ENCODE data around the gene NDUFB5. TPM values are rescaled to one million over a fixed set of nuclear protein-coding genes. Genes with fewer than 3 reads are reported as not detected.
"Not testable (repeated sequence)": the region's sequence is repeated elsewhere in the genome, so short reads cannot be mapped to it uniquely, and the experiment has no call there.

NDUFB5 gene
- total RNA-seq, 2 donors from 2014 or later, result 63.7 to 69.3 TPM

GRCh38 chr3:179606534-179607085 is 2.0 kb downstream of the NDUFB5 start:
- Mint-ChIP-seq H3K9me3 (no peaks in the 10 kb centered on the region), H3K4me3 (peak overlapping the region; percentile 46), H3K4me1 (ENCODE audit: low read depth in 2 of 2) (peaks cover 34 to 45% of the 10 kb centered on the region in 2 donors), H3K27ac (peak overlapping the region in 1 of 2 donors; percentile 87), H3K36me3 (peaks cover 14% of the 10 kb centered on the region), H3K27me3 (no peaks in the 10 kb centered on the region)
- DNase-seq (ENCODE audit: low spot score), result no peak
- no peak for ATAC-seq

- Mint-ChIP-seq H3K9me3 (no peaks in the 10 kb centered on the region), H3K4me1 (ENCODE audit: low read depth in 2 of 2) (peaks cover 33 to 45% of the 10 kb centered on the region in 2 donors), H3K27me3 (no peaks in the 10 kb centered on the region), H3K27ac (peak overlapping the region; percentile 85 to 87), H3K4me3 (peak overlapping the region; percentile 89), H3K36me3 (peaks cover 14% of the 10 kb centered on the region)
- DNase-seq (ENCODE audit: low spot score) (no peak), ATAC-seq (peak; percentile 1 to 80)
These were observed 4.5 kb downstream of the NDUFB5 start for GRCh38 chr3:179608931-179609720.

GRCh38 chr3:179610066-179610465 is 5.5 kb downstream of the NDUFB5 start:
- Mint-ChIP-seq H3K36me3 (peaks cover 9% of the 10 kb centered on the region), H3K4me1 (ENCODE audit: low read depth in 2 of 2) (peaks cover 27 to 39% of the 10 kb centered on the region in 2 donors), H3K27me3 (no peaks in the 10 kb centered on the region), H3K4me3 (no peak overlapping the region), H3K27ac (peak overlapping the region; percentile 85 to 87), H3K9me3 (no peaks in the 10 kb centered on the region)
- ATAC-seq (no peak), DNase-seq (ENCODE audit: low spot score) (no peak)

- no peaks in the 10 kb centered on the region for H3K27me3 Mint-ChIP-seq
- H3K4me1 Mint-ChIP-seq (ENCODE audit: low read depth in 2 of 2), result peaks cover 13 to 20% of the 10 kb centered on the region in 2 donors
- H3K27ac Mint-ChIP-seq, result peak overlapping the region in 1 of 2 donors; percentile 34
- DNase-seq (ENCODE audit: low spot score) (no peak), ATAC-seq (no peak)
- H3K9me3 Mint-ChIP-seq, result no peaks in the 10 kb centered on the region
- no peak overlapping the region for H3K4me3 Mint-ChIP-seq
- peaks cover 14% of the 10 kb centered on the region for H3K36me3 Mint-ChIP-seq
These were observed 9.2 kb downstream of the NDUFB5 start for GRCh38 chr3:179613807-179614206.

- Mint-ChIP-seq H3K9me3 (no peaks in the 10 kb centered on the region), H3K27ac (no peak overlapping the region), H3K36me3 (peaks cover 19% of the 10 kb centered on the region), H3K4me3 (no peak overlapping the region), H3K4me1 (ENCODE audit: low read depth in 2 of 2) (peaks cover 5% of the 10 kb centered on the region in 2 donors), H3K27me3 (no peaks in the 10 kb centered on the region)
- ATAC-seq (no peak), DNase-seq (ENCODE audit: low spot score) (no peak)
These were observed 11.0 kb downstream of the NDUFB5 start for GRCh38 chr3:179615458-179616173.

- Mint-ChIP-seq H3K4me1 (ENCODE audit: low read depth in 2 of 2) (no peaks in the 10 kb centered on the region), H3K27me3 (no peaks in the 10 kb centered on the region), H3K36me3 (peaks cover 34% of the 10 kb centered on the region), H3K9me3 (no peaks in the 10 kb centered on the region), H3K4me3 (no peak overlapping the region), H3K27ac (no peak overlapping the region)
- ATAC-seq (no peak), DNase-seq (ENCODE audit: low spot score) (no peak)
These were observed 17.4 kb downstream of the NDUFB5 start for GRCh38 chr3:179622023-179622422.

- DNase-seq (ENCODE audit: low spot score), result no peak
- H3K9me3 Mint-ChIP-seq, result no peaks in the 10 kb centered on the region
- no peaks in the 10 kb centered on the region for H3K4me1 Mint-ChIP-seq (ENCODE audit: low read depth in 2 of 2)
- no peak for ATAC-seq
- H3K36me3 Mint-ChIP-seq, result peaks cover 27% of the 10 kb centered on the region
- H3K27me3 Mint-ChIP-seq, result no peaks in the 10 kb centered on the region
- no peak overlapping the region for H3K27ac Mint-ChIP-seq
- no peak overlapping the region for H3K4me3 Mint-ChIP-seq
These were observed 19.9 kb downstream of the NDUFB5 start for GRCh38 chr3:179624451-179624850.

- no peak for ATAC-seq
- Mint-ChIP-seq H3K4me1 (ENCODE audit: low read depth in 2 of 2) (no peaks in the 10 kb centered on the region), H3K4me3 (no peak overlapping the region), H3K27ac (no peak overlapping the region), H3K36me3 (no peaks in the 10 kb centered on the region), H3K9me3 (no peaks in the 10 kb centered on the region), H3K27me3 (no peaks in the 10 kb centered on the region)
- DNase-seq (ENCODE audit: low spot score), result no peak
These were observed 26.3 kb downstream of the NDUFB5 start for GRCh38 chr3:179630753-179631451.

- DNase-seq (ENCODE audit: low spot score) (no peak), ATAC-seq (no peak)
- H3K27ac Mint-ChIP-seq, result no peak overlapping the region
- peaks cover 0 to 2% of the 10 kb centered on the region in 2 donors for H3K27me3 Mint-ChIP-seq
- H3K9me3 Mint-ChIP-seq, result no peaks in the 10 kb centered on the region
- no peak overlapping the region for H3K4me3 Mint-ChIP-seq
- no peaks in the 10 kb centered on the region for H3K4me1 Mint-ChIP-seq (ENCODE audit: low read depth in 2 of 2)
- no peaks in the 10 kb centered on the region for H3K36me3 Mint-ChIP-seq
These were observed 35.9 kb downstream of the NDUFB5 start for GRCh38 chr3:179640469-179640868.

GRCh38 chr3:179642871-179643270 is 38.3 kb downstream of the NDUFB5 start:
- peaks cover 0 to 2% of the 10 kb centered on the region in 2 donors for H3K27me3 Mint-ChIP-seq
- ATAC-seq (peak in 1 of 2 donors; percentile 15), DNase-seq (ENCODE audit: low spot score) (no peak)
- no peak overlapping the region for H3K27ac Mint-ChIP-seq
- H3K4me3 Mint-ChIP-seq, result no peak overlapping the region
- H3K4me1 Mint-ChIP-seq (ENCODE audit: low read depth in 2 of 2), result no peaks in the 10 kb centered on the region
- no peaks in the 10 kb centered on the region for H3K9me3 Mint-ChIP-seq
- no peaks in the 10 kb centered on the region for H3K36me3 Mint-ChIP-seq

GRCh38 chr3:179643837-179644236 is 39.2 kb downstream of the NDUFB5 start:
- not testable (repeated sequence) for H3K27ac Mint-ChIP-seq; H3K4me1 Mint-ChIP-seq (ENCODE audit: low read depth in 2 of 2); H3K9me3 Mint-ChIP-seq; H3K27me3 Mint-ChIP-seq; DNase-seq (ENCODE audit: low spot score); ATAC-seq; H3K36me3 Mint-ChIP-seq; H3K4me3 Mint-ChIP-seq

- no peak for ATAC-seq
- Mint-ChIP-seq H3K27ac (no peak overlapping the region), H3K9me3 (no peaks in the 10 kb centered on the region), H3K4me3 (no peak overlapping the region), H3K36me3 (no peaks in the 10 kb centered on the region), H3K4me1 (ENCODE audit: low read depth in 2 of 2) (no peaks in the 10 kb centered on the region), H3K27me3 (no peaks in the 10 kb centered on the region)
- DNase-seq (ENCODE audit: low spot score), result no peak
These were observed 41.6 kb downstream of the NDUFB5 start for GRCh38 chr3:179646177-179646576.

GRCh38 chr3:179651687-179652446 is 47.3 kb downstream of the NDUFB5 start:
- Mint-ChIP-seq H3K9me3 (no peaks in the 10 kb centered on the region), H3K4me1 (ENCODE audit: low read depth in 2 of 2) (peaks cover 24 to 26% of the 10 kb centered on the region in 2 donors), H3K36me3 (peaks cover 4% of the 10 kb centered on the region), H3K4me3 (peak overlapping the region; percentile 50), H3K27ac (peak overlapping the region in 1 of 2 donors; percentile 64), H3K27me3 (peaks cover 4 to 18% of the 10 kb centered on the region in 2 donors)
- no peak for DNase-seq (ENCODE audit: low spot score)
- no peak for ATAC-seq
